Measurements from ENCODE around the gene WDR64. TPM values are rescaled to one million over a fixed set of nuclear protein-coding genes. Genes with fewer than 3 reads are reported as not detected.

The WDR64 gene
- total RNA-seq, 6 experiments from 2014 or later: not detected

Other genes starting within 250 kb of the WDR64 start
- gene FH, start 132.5 kb upstream of the WDR64 start, total RNA-seq (2021; fragmentation: NEBNext Ultra II Directional; extraction: Animal tissue kit (Norgen Biotek cat#: 25700)): 100 to 1,000 TPM; 107 to 137 (median 123) TPM
- not detected for gene KMO, start 119.9 kb upstream of the WDR64 start, total RNA-seq (2021; fragmentation: NEBNext Ultra II Directional; extraction: Animal tissue kit (Norgen Biotek cat#: 25700))
- 10 to 100 TPM; 15.2 to 17.9 (median 16.5) TPM for gene CHML, start 11.9 kb upstream of the WDR64 start, total RNA-seq (2021; fragmentation: NEBNext Ultra II Directional; extraction: Animal tissue kit (Norgen Biotek cat#: 25700))
- gene OPN3, start 11.9 kb upstream of the WDR64 start, total RNA-seq (2021; fragmentation: NEBNext Ultra II Directional; extraction: Animal tissue kit (Norgen Biotek cat#: 25700)): 10 to 100 TPM in 2 of 6 experiments, 1 to 10 TPM in 4; 7.3 to 13.1 (median 9.7) TPM
- gene EXO1, start 195.9 kb downstream of the WDR64 start, total RNA-seq (2021; fragmentation: NEBNext Ultra II Directional; extraction: Animal tissue kit (Norgen Biotek cat#: 25700)): 10 to 100 TPM in 5 of 6 experiments, 1 to 10 TPM in 1; 6.5 to 15.7 (median 15.2) TPM

Data from HFFc6 (cell line).